Mesodermal cell (in vitro differentiated cells): ENCODE results near the gene RAB41.
"Not testable (repeated sequence)": the region's sequence is repeated elsewhere in the genome, so short reads cannot be mapped to it uniquely, and the experiment has no call there.

Source experiments
- H3K27ac ChIP-seq: 2 replicates; pipeline ENCODE4 v1.7.0; 2013; ENCODE audit warnings: mild to moderate bottlenecking, low read depth, low read length, moderate library complexity; ENCODE audit not compliant: severe bottlenecking
- H3K36me3 ChIP-seq: 2 replicates; pipeline ENCODE4 v1.7.1; 2013; ENCODE audit warnings: mild to moderate bottlenecking, low read length, moderate library complexity; ENCODE audit not compliant: control insufficient read depth, insufficient read depth
- H3K4me1 ChIP-seq: one replicate; pipeline ENCODE4 v1.7.1; 2013; ENCODE audit warnings: mild to moderate bottlenecking, low read length; ENCODE audit not compliant: insufficient read depth, control insufficient read depth, poor library complexity, severe bottlenecking
- H3K4me3 ChIP-seq: 2 replicates; pipeline ENCODE4 v1.7.0; 2013; ENCODE audit warnings: low read length, control low read depth, mild to moderate bottlenecking; ENCODE audit not compliant: insufficient read depth, poor library complexity, severe bottlenecking; ENCODE audit errors: extremely low read depth
- H3K9me3 ChIP-seq: 2 replicates; pipeline ENCODE4 v1.7.1; 2013; ENCODE audit warnings: mild to moderate bottlenecking, low read length, moderate library complexity; ENCODE audit not compliant: control insufficient read depth
- WGBS, 2 experiments: methylation state at CpG; one replicate each; pipeline ENCODE4 v1.1.5; 2013; ENCODE audit warnings: missing lambda C conversion rate in 2 of 2; ENCODE audit not compliant: insufficient coverage in 2 of 2; 5-methylcytosine and 5-hydroxymethylcytosine counted together

Gene RAB41

GRCh38 chrX:70255452-70255851, 26.5 kb upstream of the RAB41 start:
- Histone ChIP-seq H3K27ac (no peak overlapping the region), H3K4me1 (no peaks in the 10 kb centered on the region), H3K9me3 (no peaks in the 10 kb centered on the region), H3K36me3 (no peaks in the 10 kb centered on the region), H3K4me3 (no peak overlapping the region)
- WGBS, 2 experiments = no CpG with 5 or more reads among the region's 2 CpGs

DNA sequence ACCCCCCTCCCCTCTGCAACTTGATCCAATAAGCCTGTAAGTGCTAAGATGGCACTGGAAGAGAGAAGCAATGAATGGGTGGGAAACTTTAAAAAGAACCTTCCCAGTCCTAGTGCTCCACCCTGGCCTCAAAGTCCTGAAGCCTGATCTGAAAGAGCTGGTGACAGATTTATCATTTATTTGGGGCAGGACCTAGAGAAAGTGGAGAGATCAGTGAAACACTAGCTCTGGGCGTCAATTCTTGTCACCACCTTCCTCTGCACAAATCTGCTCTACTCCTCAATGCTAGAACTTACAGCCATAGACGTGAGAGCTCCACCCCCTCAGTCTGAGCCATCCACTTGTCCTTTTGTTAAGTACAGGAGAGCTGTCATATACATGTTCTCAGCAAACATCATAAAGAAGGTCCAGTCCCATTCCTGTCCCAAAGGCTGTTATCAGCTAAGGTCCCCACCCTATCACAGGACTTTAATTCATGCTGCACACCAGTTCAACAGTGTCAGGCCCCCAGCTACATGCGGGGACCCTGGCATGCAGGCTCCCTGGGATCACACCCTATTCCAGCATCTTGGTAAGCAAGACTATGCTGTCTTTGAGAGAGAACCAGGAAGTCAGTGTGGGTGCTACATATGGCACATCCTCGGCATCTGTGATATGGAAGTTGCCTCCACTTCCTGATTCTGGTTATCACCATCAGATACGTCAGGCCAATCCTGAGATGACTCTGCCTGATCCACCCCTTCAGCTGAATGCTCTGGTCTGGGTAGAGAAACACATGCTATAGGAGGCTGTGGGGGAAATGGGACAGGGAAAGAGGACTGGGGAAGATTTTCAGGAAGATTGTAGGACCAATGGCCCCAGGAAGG, 24.3 kb upstream of the RAB41 start:
- H3K36me3 ChIP-seq = no peaks in the 10 kb centered on the region
- H3K9me3 ChIP-seq = no peaks in the 10 kb centered on the region
- H3K27ac ChIP-seq = no peak overlapping the region
- no peaks in the 10 kb centered on the region for H3K4me1 ChIP-seq
- 100% methylated on average over 1 of the region's 5 CpGs; no CpG with 5 or more reads in 1 of the 2 experiments for WGBS, 2 experiments
- H3K4me3 ChIP-seq = no peak overlapping the region

GRCh38 chrX:70260104-70260503, 21.9 kb upstream of the RAB41 start, which contains the start of gene P2RY4:
Gene P2RY4, minus strand, starts transcription at chrX:70260204. Its CDS starts 580 bp downstream, at chrX:70259624.
- H3K4me3 ChIP-seq = no peak within 1 kb of the TSS
- no peaks in the 10 kb centered on the region for H3K9me3 ChIP-seq
- H3K27ac ChIP-seq = no peak within 1 kb of the TSS
- H3K36me3 ChIP-seq = no peaks in the 10 kb centered on the region
- WGBS, 2 experiments = 100% methylated on average over 1 of the region's 4 CpGs; no CpG with 5 or more reads in 1 of the 2 experiments
- no peaks in the 10 kb centered on the region for H3K4me1 ChIP-seq

DNA sequence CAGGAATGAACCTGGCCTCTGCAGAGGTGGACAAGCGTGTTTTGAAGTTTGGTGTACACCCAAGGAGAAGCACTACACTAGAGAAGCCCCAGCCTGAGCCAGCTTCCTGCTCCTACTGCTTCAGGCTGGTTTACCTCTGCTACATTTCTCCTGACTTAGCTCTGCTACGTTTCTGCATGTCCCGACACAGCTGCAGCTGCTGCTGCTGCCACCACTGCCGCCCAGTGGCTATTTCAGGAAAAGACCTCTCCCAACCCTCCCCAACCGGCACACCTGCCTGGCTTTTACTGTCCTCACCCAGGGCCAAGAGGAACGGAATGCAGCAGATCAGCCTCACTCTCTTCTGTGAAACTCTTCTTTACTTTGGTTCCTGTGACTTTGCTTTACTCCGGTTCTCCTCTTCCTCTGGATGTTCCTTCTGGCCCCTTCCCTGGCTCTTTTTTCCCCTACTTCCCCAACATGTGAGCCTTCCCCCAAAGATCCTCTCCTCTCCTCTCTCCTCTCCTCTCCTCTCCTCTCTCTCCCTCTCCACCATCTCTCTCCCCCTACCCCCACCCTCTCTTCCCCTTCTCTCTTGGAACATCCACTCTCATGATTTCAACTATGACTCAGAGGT, 18.9 kb upstream of the RAB41 start:
- no peak overlapping the region for H3K27ac ChIP-seq
- H3K4me3 ChIP-seq = no peak overlapping the region
- no peaks in the 10 kb centered on the region for H3K9me3 ChIP-seq
- WGBS, 2 experiments = 2 to 7% methylated on average over 3 to 7 of the region's 7 CpGs
- H3K36me3 ChIP-seq = no peaks in the 10 kb centered on the region
- no peaks in the 10 kb centered on the region for H3K4me1 ChIP-seq

- 56% methylated on average over 3 of the region's 3 CpGs; no CpG with 5 or more reads in 1 of the 2 experiments for WGBS, 2 experiments
- no peak overlapping the region for H3K4me3 ChIP-seq
- H3K9me3 ChIP-seq = no peaks in the 10 kb centered on the region
- no peak overlapping the region for H3K27ac ChIP-seq
- H3K4me1 ChIP-seq = no peaks in the 10 kb centered on the region
- H3K36me3 ChIP-seq = no peaks in the 10 kb centered on the region
Measured at GRCh38 chrX:70264784-70265183, 17.2 kb upstream of the RAB41 start.

DNA sequence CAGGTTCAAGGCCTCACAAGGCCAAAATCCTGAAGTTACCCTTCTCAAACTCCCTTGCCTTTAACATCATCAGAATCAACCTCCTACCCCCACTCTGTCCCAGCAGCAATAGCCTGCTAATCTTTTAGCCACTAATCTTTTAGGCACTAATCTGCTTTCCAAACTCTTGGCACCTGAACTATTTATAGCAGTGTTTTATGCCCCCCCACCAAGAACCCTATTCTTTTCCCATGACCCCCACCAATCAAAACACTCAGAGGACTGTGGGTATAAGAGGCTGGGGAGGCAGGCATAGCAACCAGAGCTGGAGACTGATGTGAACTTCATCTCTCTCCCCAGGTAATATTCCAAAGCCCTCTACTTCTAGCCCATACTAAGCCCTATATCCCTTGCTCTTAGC, 13.9 kb upstream of the RAB41 start, which contains the start of gene ARR3:
ARR3 (plus strand) TSS at position 301 of the 400 bp plus-strand sequence. CDS start 1,052 bp downstream, outside the sequence.
- Histone ChIP-seq H3K4me3 (no peak within 1 kb of the TSS), H3K4me1 (no peaks in the 10 kb centered on the region), H3K9me3 (no peaks in the 10 kb centered on the region), H3K27ac (no peak within 1 kb of the TSS), H3K36me3 (no peaks in the 10 kb centered on the region)

DNA sequence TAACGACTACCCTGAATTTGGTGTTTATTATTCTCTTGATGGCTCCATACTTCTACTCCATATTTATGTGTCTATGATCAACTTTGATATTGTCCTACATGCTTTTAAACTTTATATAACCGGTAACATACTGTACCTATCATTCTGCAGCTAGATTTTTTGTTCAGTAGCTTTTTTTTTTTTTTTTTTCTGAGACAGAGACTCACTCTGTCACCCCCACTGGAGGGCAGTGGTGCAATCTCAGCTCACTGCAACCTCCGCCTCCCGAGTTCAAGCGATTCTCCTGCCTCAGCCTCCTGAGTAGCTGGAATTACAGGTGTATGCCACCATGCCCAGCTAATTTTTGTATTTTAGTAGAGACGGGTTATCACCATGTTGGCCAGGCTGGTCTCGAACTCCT, 7.9 kb upstream of the RAB41 start:
- WGBS, 2 experiments = 93 to 100% methylated on average over 1 to 2 of the region's 7 CpGs
- H3K27ac ChIP-seq, H3K9me3 ChIP-seq, H3K36me3 ChIP-seq, H3K4me3 ChIP-seq, H3K4me1 ChIP-seq: not testable (repeated sequence)

DNA sequence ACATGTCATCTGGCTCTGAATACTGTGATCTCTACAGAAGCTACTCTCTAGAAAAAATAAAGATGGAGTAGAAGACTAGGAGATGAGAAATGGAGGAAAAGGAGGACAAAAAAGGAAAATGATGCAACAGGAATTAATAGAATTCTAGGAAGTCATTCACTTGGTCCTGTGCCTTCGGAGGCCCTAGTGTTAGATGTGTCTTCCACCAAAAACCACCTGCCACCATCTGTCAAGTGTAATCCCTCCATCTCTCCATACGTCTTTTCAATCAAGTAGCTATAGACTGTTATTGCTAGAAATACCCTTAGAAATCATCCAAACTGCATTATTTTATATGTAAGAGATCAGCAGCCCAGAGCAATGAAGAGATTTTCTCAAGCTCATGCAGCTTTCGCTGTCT, 2.9 kb upstream of the RAB41 start:
- WGBS, 2 experiments = no CpG with 5 or more reads among the region's 3 CpGs
- Histone ChIP-seq H3K36me3 (no peaks in the 10 kb centered on the region), H3K9me3 (no peaks in the 10 kb centered on the region), H3K4me1 (no peaks in the 10 kb centered on the region), H3K27ac (no peak overlapping the region), H3K4me3 (no peak overlapping the region)

DNA sequence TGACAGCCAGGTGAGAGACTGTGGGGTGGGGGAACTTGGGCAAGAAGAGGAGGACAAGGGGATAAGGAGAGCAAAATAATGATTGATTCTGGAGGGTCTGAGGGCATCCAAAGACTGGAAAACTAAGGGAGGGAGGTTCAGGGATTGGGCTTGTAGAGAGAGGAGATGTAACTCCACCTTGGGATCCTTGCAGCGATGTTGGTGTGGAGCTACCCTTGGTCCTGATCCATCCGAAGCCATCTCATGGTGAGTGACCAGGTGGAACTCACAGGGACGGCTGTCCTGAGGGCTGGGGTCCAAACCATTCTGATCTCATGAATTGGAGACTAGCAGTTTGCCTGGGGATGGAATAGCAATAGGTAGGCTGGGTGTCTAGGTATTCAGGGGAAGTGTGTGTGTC, 1.4 kb upstream of the RAB41 start:
- Histone ChIP-seq H3K27ac (no peak overlapping the region), H3K4me3 (no peak overlapping the region), H3K4me1 (no peaks in the 10 kb centered on the region), H3K9me3 (no peaks in the 10 kb centered on the region), H3K36me3 (no peaks in the 10 kb centered on the region)
- WGBS, 2 experiments = 94% methylated on average over 2 of the region's 3 CpGs; no CpG with 5 or more reads in 1 of the 2 experiments

GRCh38 chrX:70289168-70289792, 7.3 kb downstream of the RAB41 start:
- Histone ChIP-seq H3K4me3 (peak overlapping the region; percentile 47), H3K36me3 (peaks cover 23% of the 10 kb centered on the region), H3K4me1 (no peaks in the 10 kb centered on the region), H3K27ac (no peak overlapping the region), H3K9me3 (no peaks in the 10 kb centered on the region)
- 83% methylated on average over 2 of the region's 11 CpGs; no CpG with 5 or more reads in 1 of the 2 experiments for WGBS, 2 experiments
